GM18526 (cell line): ENCODE measurements around the gene MYOD1.

Experiments used
- POLR2A ChIP-seq: IDR thresholded peaks from 3 replicates; pipeline ENCODE4 v1.6.1; 2011; ENCODE audit not compliant: insufficient read length; ENCODE audit errors: extremely low read depth

MYOD1 gene

GRCh38 chr11:17695454-17696441 lies 23.6 kb upstream of the MYOD1 start:
- TF ChIP-seq POLR2A, result no peak

- no peak for TF ChIP-seq POLR2A
Observed at GRCh38 chr11:17696741-17697140, 22.6 kb upstream of the MYOD1 start.

- TF ChIP-seq POLR2A, result no peak
Observed at GRCh38 chr11:17697175-17697949, 22.0 kb upstream of the MYOD1 start.

- TF ChIP-seq POLR2A, result no peak
Observed at GRCh38 chr11:17699147-17700114, 19.9 kb upstream of the MYOD1 start.

- no peak for TF ChIP-seq POLR2A
Observed at GRCh38 chr11:17700991-17701390, 18.4 kb upstream of the MYOD1 start.

- no peak for TF ChIP-seq POLR2A
Observed at GRCh38 chr11:17702876-17703275, 16.5 kb upstream of the MYOD1 start.

GRCh38 chr11:17703951-17704350 lies 15.4 kb upstream of the MYOD1 start:
- no peak for TF ChIP-seq POLR2A

- no peak for TF ChIP-seq POLR2A
Observed at GRCh38 chr11:17707830-17708229, 11.5 kb upstream of the MYOD1 start.

- no peak for TF ChIP-seq POLR2A
Observed at GRCh38 chr11:17711836-17712235, 7.5 kb upstream of the MYOD1 start.

GRCh38 chr11:17713851-17714250 lies 5.5 kb upstream of the MYOD1 start:
- TF ChIP-seq POLR2A, result no peak

- no peak for TF ChIP-seq POLR2A
Observed at GRCh38 chr11:17714356-17714854, 5.0 kb upstream of the MYOD1 start.

- TF ChIP-seq POLR2A, result no peak
Observed at GRCh38 chr11:17714870-17715269, 4.5 kb upstream of the MYOD1 start.

- no peak for TF ChIP-seq POLR2A
Observed at GRCh38 chr11:17716807-17717206, 2.6 kb upstream of the MYOD1 start.

- no peak for TF ChIP-seq POLR2A
Observed at GRCh38 chr11:17718015-17718414, 1.4 kb upstream of the MYOD1 start.

GRCh38 chr11:17718510-17718962 lies 835 bp upstream of the MYOD1 start:
- no peak for TF ChIP-seq POLR2A
